Measurements from ENCODE around the gene NINJ2. TPM values are rescaled to one million over a fixed set of nuclear protein-coding genes. Genes with fewer than 3 reads are reported as not detected.

The NINJ2 gene
- total RNA-seq, 4 donors from 2014 or later, result 1.4 to 8.0 (median 5.6) TPM

DNA sequence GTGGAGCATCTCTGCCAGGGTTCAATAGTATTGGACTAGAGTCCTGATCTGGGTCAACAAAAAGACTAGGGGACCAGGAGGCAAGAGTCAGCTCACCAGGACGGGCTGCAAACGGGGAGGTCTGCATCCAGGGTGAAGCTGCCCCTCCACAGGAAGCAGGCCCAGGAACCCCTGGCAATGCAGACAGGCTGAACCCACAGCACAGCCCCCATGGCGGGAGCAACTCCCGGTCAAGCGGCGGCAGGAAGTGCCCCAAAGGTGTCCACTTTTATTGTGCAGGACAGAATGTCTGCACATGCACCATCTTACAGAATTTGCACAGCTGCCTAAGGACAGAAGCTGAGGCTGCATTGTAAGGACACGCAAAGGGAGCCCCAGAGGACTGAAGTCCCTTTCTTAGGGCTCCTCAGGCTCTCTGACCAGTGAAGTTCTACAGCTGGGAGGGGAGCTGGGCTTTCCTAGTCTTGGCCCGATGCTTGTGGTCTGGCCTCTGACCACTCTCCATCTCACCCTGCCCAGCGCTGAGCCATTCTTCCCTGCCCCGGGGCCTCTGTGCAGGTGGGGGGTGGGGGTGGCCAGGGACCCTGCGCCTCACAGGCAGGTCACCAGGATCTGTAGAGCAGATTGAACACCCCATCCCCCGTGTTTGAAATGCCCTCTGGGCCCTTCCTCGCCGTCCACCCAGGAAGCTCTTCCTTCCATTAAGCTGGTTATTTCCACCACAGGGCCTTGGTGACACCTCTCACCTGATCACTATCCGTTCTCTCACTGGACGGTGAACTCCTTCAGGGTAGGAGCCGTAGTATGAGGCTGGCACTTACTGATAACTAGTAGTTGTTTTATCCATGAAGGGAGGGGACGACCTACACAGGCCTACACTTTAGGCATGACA is 75.9 kb downstream of the NINJ2 start:
- no peak for TF ChIP-seq POLR2A (IDR thresholded peaks at IDR 0.05)
- TF ChIP-seq EP300 (IDR thresholded peaks at IDR 0.05; ENCODE audit: low read depth), result no peak
- TF ChIP-seq POLR2AphosphoS5 (IDR thresholded peaks at IDR 0.05), result no peak
- TF ChIP-seq, protein P1, sequence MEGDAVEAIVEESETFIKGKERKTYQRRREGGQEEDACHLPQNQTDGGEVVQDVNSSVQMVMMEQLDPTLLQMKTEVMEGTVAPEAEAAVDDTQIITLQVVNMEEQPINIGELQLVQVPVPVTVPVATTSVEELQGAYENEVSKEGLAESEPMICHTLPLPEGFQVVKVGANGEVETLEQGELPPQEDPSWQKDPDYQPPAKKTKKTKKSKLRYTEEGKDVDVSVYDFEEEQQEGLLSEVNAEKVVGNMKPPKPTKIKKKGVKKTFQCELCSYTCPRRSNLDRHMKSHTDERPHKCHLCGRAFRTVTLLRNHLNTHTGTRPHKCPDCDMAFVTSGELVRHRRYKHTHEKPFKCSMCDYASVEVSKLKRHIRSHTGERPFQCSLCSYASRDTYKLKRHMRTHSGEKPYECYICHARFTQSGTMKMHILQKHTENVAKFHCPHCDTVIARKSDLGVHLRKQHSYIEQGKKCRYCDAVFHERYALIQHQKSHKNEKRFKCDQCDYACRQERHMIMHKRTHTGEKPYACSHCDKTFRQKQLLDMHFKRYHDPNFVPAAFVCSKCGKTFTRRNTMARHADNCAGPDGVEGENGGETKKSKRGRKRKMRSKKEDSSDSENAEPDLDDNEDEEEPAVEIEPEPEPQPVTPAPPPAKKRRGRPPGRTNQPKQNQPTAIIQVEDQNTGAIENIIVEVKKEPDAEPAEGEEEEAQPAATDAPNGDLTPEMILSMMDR (IDR thresholded peaks at IDR 0.05), result no peak
- Histone ChIP-seq H3K4me1 (no peaks in the 10 kb centered on the region), H3K9me3 (no peaks in the 10 kb centered on the region), H3K4me3 (no peak overlapping the region), H3K27ac (no peak overlapping the region), H3K36me3 (no peaks in the 10 kb centered on the region), H3K27me3 (no peaks in the 10 kb centered on the region)
- 33 to 86% methylated on average over 1 to 18 of the region's 18 CpGs for WGBS, 2 donors (ENCODE audit: low coverage in 1 of 2)
- DNase-seq, result no peak
- in situ Hi-C loops (cut with MboI; ENCODE audit: low pct_ligation_motif_present in 1 of 4, low pct_unique_long_range_greater_than_20kb in 1 of 4, low sequenced_read_pairs in 3 of 4), result loop anchor here in 1 of 4 donors (25.0 kb wide), 1 partner anchor 150 kb away; no protein-coding TSS in a partner anchor
- intact Hi-C loops (cut with DNase I; ENCODE audit: low total_unique reads), result no loop called here

DNA sequence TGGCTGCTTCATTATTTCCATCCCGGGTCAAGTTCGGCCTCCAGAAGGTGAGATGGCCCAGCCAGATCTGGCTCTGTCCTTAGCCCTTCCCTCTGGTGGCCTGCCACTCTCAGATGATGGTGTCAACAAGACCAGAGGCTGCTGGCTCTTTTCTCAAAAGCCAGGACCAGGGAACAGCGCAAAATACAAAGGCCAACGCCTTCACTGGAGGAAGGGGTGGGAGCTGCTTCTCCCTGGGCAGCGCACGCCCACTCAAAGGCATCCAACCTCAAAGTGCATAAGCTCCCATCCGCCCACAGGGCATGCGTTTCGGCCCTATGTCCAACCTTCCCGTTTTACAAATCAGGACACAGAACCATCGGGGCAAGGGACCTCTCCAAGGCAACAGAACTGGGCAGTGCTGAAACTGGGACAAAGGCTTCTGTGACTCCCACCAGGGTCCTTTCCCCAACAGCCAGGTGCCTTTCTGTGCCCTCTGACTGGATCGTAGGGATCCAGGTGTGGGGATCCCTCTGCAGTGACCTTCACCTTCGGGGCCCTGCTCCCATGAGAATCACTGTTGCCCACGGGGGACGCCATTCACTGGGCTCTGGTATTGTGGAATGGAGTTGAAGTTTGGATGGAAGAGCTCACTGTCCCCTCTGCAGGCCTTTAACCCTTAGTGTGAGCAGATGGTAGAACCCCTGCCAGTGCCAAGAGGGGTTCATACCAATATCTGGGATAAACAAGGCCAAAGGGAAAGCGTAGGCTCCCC is 76.8 kb downstream of the NINJ2 start:
- TF ChIP-seq, protein P1 (IDR thresholded peaks at IDR 0.05), result no peak
- TF ChIP-seq POLR2A (IDR thresholded peaks at IDR 0.05) (no peak), POLR2AphosphoS5 (IDR thresholded peaks at IDR 0.05) (no peak)
- no peak overlapping the region for H3K27ac ChIP-seq
- H3K9me3 ChIP-seq, result no peaks in the 10 kb centered on the region
- no peak for DNase-seq
- H3K36me3 ChIP-seq, result no peaks in the 10 kb centered on the region
- intact Hi-C loops (cut with DNase I; ENCODE audit: low total_unique reads) (no loop called here), in situ Hi-C loops (cut with MboI; ENCODE audit: low pct_ligation_motif_present in 1 of 4, low pct_unique_long_range_greater_than_20kb in 1 of 4, low sequenced_read_pairs in 3 of 4) (loop anchor here in 1 of 4 donors (25.0 kb wide), 1 partner anchor 151 kb away; no protein-coding TSS in a partner anchor)
- no peak overlapping the region for H3K4me3 ChIP-seq
- WGBS, 2 donors (ENCODE audit: low coverage in 1 of 2), result 92 to 100% methylated on average over 1 to 16 of the region's 16 CpGs
- H3K27me3 ChIP-seq, result no peaks in the 10 kb centered on the region
- no peaks in the 10 kb centered on the region for H3K4me1 ChIP-seq

DNA sequence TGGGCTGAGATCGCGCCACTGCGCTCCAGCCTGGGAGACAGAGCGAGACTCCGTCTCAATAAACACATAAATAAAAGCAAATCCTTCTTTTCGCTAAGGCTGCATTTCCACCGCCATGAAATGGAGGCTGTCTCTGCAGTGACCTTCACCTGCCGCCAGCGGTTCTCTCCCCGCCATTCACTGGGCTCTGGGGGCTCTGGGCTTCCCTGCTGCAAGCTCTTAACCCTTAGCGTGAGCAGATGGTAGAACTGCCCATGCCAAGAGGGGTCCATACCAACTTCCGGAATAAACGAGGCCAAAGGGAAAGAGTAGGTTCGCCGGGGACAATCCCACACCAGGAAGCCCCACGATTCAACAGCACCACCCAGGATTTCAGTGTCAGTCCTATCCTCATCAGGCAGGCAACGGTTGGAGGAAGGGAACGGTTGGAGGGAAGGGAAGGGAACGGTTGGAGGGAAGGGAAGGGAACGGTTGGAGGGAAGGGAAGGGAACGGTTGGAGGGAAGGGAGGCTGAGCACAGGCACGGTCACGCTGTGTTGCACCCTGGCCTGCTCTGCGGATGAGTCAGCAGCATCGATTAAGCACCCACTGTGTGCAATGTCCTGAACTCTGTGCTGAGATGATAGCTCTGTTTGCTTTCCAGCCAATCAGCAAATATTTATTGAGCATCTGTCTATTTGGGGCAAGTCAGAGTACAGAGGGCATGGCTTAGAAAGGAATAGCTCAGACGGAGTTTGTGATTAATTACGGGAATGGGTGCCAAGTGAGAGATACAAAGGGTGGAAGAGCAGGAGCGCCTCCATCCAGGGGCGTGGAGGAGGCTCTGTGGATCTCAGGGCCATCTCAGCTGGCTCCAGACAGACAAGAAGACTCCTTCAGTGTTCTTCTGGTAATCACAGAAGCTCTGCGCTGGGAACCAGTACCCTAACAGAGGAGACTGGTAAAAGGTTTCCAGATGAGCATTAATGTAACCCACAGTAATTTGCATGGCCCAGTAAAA is 77.9 kb downstream of the NINJ2 start:
- Histone ChIP-seq H3K9me3 (no peaks in the 10 kb centered on the region), H3K27me3 (no peaks in the 10 kb centered on the region), H3K27ac (no peak overlapping the region), H3K36me3 (no peaks in the 10 kb centered on the region), H3K4me3 (no peak overlapping the region), H3K4me1 (no peaks in the 10 kb centered on the region)
- in situ Hi-C loops (cut with MboI; ENCODE audit: low pct_ligation_motif_present in 1 of 4, low pct_unique_long_range_greater_than_20kb in 1 of 4, low sequenced_read_pairs in 3 of 4), result loop anchor here in 1 of 4 donors (25.0 kb wide), 1 partner anchor 152 kb away; no protein-coding TSS in a partner anchor
- DNase-seq, result no peak
- intact Hi-C loops (cut with DNase I; ENCODE audit: low total_unique reads), result no loop called here
- 75 to 83% methylated on average over 12 to 30 of the region's 30 CpGs for WGBS, 2 donors (ENCODE audit: low coverage in 1 of 2)
- TF ChIP-seq, protein P1 (IDR thresholded peaks at IDR 0.05), result no peak
- TF ChIP-seq POLR2AphosphoS5 (IDR thresholded peaks at IDR 0.05), result no peak
- TF ChIP-seq EP300 (IDR thresholded peaks at IDR 0.05; ENCODE audit: low read depth), result no peak
- no peak for TF ChIP-seq POLR2A (IDR thresholded peaks at IDR 0.05)
